K562 (cell line): ENCODE results near the gene CMIP. TPM values are rescaled to one million over a fixed set of nuclear protein-coding genes. Genes with fewer than 3 reads are reported as not detected.

Experiments used
- BRD4 ChIP-seq: fragments of 200-600 bp; sonication (generic); IDR thresholded peaks from 2 replicates; pipeline ENCODE4 v1.6.1; 2017; ENCODE audit warnings: inconsistent platforms
- EGR1 ChIP-seq: fragments of 450-650 bp; conservative IDR thresholded peaks from 2 replicates; pipeline ENCODE4 v1.6.1; 2017; ENCODE audit warnings: mild to moderate bottlenecking
- ELF4 ChIP-seq: fragments of 450-650 bp; formaldehyde crosslinking; IDR thresholded peaks from 2 replicates; pipeline ENCODE4 v1.4.0; 2022; ENCODE audit warnings: missing genetic modification characterization
- FOS ChIP-seq: IDR thresholded peaks from 3 replicates; pipeline ENCODE4 v1.6.1; 2011; ENCODE audit not compliant: insufficient read length; ENCODE audit errors: extremely low read depth
- HDAC1 ChIP-seq, 2 experiments: fragments of 450-650 bp; IDR thresholded peaks; 2 replicates each; pipeline ENCODE4 v1.6.1; 2016 to 2017; ENCODE audit warnings: inconsistent platforms in 1 of 2, mild to moderate bottlenecking in 1 of 2, moderate library complexity in 1 of 2
- HNRNPUL1 ChIP-seq: fragments of 200-400 bp; formaldehyde crosslinking; IDR thresholded peaks from 2 replicates; pipeline ENCODE4 v1.6.1; 2017; ENCODE audit warnings: low read length
- IFI16 ChIP-seq: fragments of 250-450 bp; sonication (Bioruptor Pico); IDR thresholded peaks from 2 replicates; pipeline ENCODE4 v2.1.2; 2022; ENCODE audit warnings: mild to moderate bottlenecking, inconsistent platforms
- MAZ ChIP-seq, 2 experiments: fragments of 450-650 bp in 1 of 2; sonication (generic) in 1 of 2; formaldehyde crosslinking; IDR thresholded peaks in 1 of 2; conservative IDR thresholded peaks in 1 of 2; 2 replicates each; pipeline versions ENCODE4 v1.4.0 to v1.5.0; 2020; ENCODE audit warnings: mild to moderate bottlenecking in 1 of 2, missing genetic modification reagents in 1 of 2
- MEF2A ChIP-seq: IDR thresholded peaks from 2 replicates; pipeline ENCODE4 v1.6.1; 2011; ENCODE audit warnings: low read depth, mild to moderate bottlenecking, low read length, moderate library complexity; ENCODE audit not compliant: control insufficient read depth
- MTA2 ChIP-seq: fragments of 450-650 bp; IDR thresholded peaks from 2 replicates; pipeline ENCODE4 v1.6.1; 2016; ENCODE audit warnings: low read depth
- SAFB2 ChIP-seq: fragments of 200-400 bp; formaldehyde crosslinking; IDR thresholded peaks from 2 replicates; pipeline ENCODE4 v1.6.1; 2018; ENCODE audit warnings: borderline replicate concordance, low read length, low read depth, moderate library complexity; ENCODE audit not compliant: severe bottlenecking
- SAP30 ChIP-seq: fragments of 200-600 bp; sonication (generic); IDR thresholded peaks from 2 replicates; pipeline ENCODE4 v1.6.1; 2012; ENCODE audit warnings: borderline replicate concordance, low read depth, mild to moderate bottlenecking, moderate library complexity, low read length, control low read depth, inconsistent platforms; ENCODE audit not compliant: insufficient read depth, poor library complexity, severe bottlenecking
- TAF15 ChIP-seq: fragments of 200-400 bp; formaldehyde crosslinking; IDR thresholded peaks from 2 replicates; pipeline ENCODE4 v1.6.1; 2017; ENCODE audit warnings: mild to moderate bottlenecking, low read depth, low read length, moderate library complexity
- TCF3 ChIP-seq: sonication (generic); formaldehyde crosslinking; IDR thresholded peaks from 2 replicates; pipeline ENCODE4 v1.4.0; 2020; ENCODE audit warnings: mild to moderate bottlenecking, missing genetic modification reagents
- XRCC5 ChIP-seq: fragments of 200-400 bp; formaldehyde crosslinking; IDR thresholded peaks from 2 replicates; pipeline ENCODE4 v1.6.1; 2017; ENCODE audit warnings: low read depth, mild to moderate bottlenecking, low read length
- ZNF57 ChIP-seq: fragments of 450-650 bp; formaldehyde crosslinking; IDR thresholded peaks from 2 replicates; pipeline ENCODE4 v1.4.0; 2020; ENCODE audit warnings: mild to moderate bottlenecking, moderate library complexity
- ZSCAN29 ChIP-seq: fragments of 450-650 bp; IDR thresholded peaks from 2 replicates; pipeline ENCODE4 v1.6.1; 2017
- polyA plus RNA-seq, 8 experiments: library from polyadenylated mRNA; depleted of rRNA in 4 of 8; stranded (reverse) in 5 of 8; unstranded in 3 of 8; fragments of >200 nt; fragmentation: Nextera tagmentation in 2 of 8; fragmentation: Illumina TruSeq in 1 of 8; extraction: Ambion mirVana in 2 of 8; extraction: Trizol in 1 of 8; gene quantifications; 2 replicates each; pipeline versions ENCODE4 v1.2.1 to v1.2.3, GENCODE V29; 2011 to 2014; ENCODE audit warnings: inconsistent platforms in 1 of 8, missing spikeins in 1 of 8
- total RNA-seq, 7 experiments: library from RNA; depleted of rRNA in 6 of 7; stranded (reverse); fragments of >200 nt in 6 of 7; fragmentation: Illumina TruSeq in 2 of 7; extraction: Trizol in 2 of 7; gene quantifications; 2 replicates each; pipeline versions ENCODE4 v1.2.1 to v1.2.3, GENCODE V29; 2011 to 2021; ENCODE audit warnings: low replicate concordance in 1 of 7
- TF ChIP-seq, protein P1 (sequence below): fragments of 450-650 bp; IDR thresholded peaks from 2 replicates; pipeline ENCODE4 v1.6.1; 2016; ENCODE audit warnings: borderline replicate concordance
- TF ChIP-seq, protein P2 (sequence below): fragments of 450-650 bp; formaldehyde crosslinking; IDR thresholded peaks from 2 replicates; pipeline ENCODE4 v1.4.0; 2022; ENCODE audit warnings: missing genetic modification characterization
- TF ChIP-seq, protein P3 (sequence below): fragments of 450-650 bp; conservative IDR thresholded peaks from 2 replicates; pipeline ENCODE4 v1.6.1; 2016; ENCODE audit warnings: missing genetic modification characterization, low read depth, mild to moderate bottlenecking, control low read depth, missing compliant biosample characterization
- TF ChIP-seq, protein P4 (sequence below): fragments of 250-450 bp; sonication (Bioruptor Pico); IDR thresholded peaks from 2 replicates; pipeline ENCODE4 v1.5.0; 2021
- TF ChIP-seq, protein P5 (sequence below): fragments of 250-450 bp; sonication (Bioruptor Pico); IDR thresholded peaks from 2 replicates; pipeline ENCODE4 v1.4.0; 2020; ENCODE audit warnings: mild to moderate bottlenecking, moderate library complexity, borderline replicate concordance

Gene CMIP
- total and polyA plus RNA-seq, 9 of the 15 experiments (the other 6 are each of a cell fraction or from before 2014, with no cell fraction given): 0.94 to 82.5 (median 10.3) TPM

DNA sequence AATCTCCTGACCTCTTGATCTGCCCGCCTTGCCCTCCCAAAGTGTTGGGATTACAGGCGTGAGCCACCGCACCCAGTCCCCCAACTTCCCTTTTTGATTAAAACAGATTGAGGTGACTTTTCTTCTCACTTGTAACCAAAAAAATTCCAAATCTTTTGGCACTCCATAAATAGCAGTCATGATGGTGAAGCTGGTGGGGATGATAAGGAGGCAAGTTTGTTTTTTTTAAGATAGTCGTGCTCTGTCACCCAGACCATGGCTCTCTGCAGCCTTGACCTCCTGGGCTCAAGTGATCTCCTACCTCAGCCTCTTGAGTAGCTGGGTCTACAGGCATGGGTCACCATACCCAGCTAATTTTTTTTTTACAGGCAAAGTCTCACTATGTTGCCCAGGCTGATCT, 299.8 kb downstream of the CMIP start (continued):
- TF ChIP-seq ELF4 (CRISPR knock-in tag) (no peak), HNRNPUL1 (no peak), BRD4 (no peak), XRCC5 (no peak), ZSCAN29 (no peak), MTA2 (0 out of 2 replicates have a peak, but pooled peaks have one; percentile 27), SAFB2 (no peak), EGR1 (no peak), TAF15 (no peak), HDAC1 (IDR thresholded peaks at IDR 0.05) (no peak), FOS (no peak), SAP30 (no peak), IFI16 (CRISPR knock-in tag) (no peak), ZNF57 (CRISPR knock-in tag) (no peak), TCF3 (CRISPR knock-in tag) (peak; percentile 62), MEF2A (peak; percentile 55; the same call in 1 of the 2 replicates), MAZ (CRISPR knock-in tag; conservative IDR thresholded peaks at IDR 0.05 in 1 of 2, IDR thresholded peaks at IDR 0.05 in 1 of 2) (no peak)
- TF ChIP-seq, protein P1, sequence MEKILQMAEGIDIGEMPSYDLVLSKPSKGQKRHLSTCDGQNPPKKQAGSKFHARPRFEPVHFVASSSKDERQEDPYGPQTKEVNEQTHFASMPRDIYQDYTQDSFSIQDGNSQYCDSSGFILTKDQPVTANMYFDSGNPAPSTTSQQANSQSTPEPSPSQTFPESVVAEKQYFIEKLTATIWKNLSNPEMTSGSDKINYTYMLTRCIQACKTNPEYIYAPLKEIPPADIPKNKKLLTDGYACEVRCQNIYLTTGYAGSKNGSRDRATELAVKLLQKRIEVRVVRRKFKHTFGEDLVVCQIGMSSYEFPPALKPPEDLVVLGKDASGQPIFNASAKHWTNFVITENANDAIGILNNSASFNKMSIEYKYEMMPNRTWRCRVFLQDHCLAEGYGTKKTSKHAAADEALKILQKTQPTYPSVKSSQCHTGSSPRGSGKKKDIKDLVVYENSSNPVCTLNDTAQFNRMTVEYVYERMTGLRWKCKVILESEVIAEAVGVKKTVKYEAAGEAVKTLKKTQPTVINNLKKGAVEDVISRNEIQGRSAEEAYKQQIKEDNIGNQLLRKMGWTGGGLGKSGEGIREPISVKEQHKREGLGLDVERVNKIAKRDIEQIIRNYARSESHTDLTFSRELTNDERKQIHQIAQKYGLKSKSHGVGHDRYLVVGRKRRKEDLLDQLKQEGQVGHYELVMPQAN: no peak
- TF ChIP-seq, protein P2, sequence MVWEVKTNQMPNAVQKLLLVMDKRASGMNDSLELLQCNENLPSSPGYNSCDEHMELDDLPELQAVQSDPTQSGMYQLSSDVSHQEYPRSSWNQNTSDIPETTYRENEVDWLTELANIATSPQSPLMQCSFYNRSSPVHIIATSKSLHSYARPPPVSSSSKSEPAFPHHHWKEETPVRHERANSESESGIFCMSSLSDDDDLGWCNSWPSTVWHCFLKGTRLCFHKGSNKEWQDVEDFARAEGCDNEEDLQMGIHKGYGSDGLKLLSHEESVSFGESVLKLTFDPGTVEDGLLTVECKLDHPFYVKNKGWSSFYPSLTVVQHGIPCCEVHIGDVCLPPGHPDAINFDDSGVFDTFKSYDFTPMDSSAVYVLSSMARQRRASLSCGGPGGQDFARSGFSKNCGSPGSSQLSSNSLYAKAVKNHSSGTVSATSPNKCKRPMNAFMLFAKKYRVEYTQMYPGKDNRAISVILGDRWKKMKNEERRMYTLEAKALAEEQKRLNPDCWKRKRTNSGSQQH (CRISPR knock-in tag): no peak
- TF ChIP-seq, protein P3, sequence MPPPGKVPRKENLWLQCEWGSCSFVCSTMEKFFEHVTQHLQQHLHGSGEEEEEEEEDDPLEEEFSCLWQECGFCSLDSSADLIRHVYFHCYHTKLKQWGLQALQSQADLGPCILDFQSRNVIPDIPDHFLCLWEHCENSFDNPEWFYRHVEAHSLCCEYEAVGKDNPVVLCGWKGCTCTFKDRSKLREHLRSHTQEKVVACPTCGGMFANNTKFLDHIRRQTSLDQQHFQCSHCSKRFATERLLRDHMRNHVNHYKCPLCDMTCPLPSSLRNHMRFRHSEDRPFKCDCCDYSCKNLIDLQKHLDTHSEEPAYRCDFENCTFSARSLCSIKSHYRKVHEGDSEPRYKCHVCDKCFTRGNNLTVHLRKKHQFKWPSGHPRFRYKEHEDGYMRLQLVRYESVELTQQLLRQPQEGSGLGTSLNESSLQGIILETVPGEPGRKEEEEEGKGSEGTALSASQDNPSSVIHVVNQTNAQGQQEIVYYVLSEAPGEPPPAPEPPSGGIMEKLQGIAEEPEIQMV (tag): no peak
- TF ChIP-seq, protein P4, sequence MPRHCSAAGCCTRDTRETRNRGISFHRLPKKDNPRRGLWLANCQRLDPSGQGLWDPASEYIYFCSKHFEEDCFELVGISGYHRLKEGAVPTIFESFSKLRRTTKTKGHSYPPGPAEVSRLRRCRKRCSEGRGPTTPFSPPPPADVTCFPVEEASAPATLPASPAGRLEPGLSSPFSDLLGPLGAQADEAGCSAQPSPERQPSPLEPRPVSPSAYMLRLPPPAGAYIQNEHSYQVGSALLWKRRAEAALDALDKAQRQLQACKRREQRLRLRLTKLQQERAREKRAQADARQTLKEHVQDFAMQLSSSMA (CRISPR knock-in tag): no peak
- TF ChIP-seq, protein P5, sequence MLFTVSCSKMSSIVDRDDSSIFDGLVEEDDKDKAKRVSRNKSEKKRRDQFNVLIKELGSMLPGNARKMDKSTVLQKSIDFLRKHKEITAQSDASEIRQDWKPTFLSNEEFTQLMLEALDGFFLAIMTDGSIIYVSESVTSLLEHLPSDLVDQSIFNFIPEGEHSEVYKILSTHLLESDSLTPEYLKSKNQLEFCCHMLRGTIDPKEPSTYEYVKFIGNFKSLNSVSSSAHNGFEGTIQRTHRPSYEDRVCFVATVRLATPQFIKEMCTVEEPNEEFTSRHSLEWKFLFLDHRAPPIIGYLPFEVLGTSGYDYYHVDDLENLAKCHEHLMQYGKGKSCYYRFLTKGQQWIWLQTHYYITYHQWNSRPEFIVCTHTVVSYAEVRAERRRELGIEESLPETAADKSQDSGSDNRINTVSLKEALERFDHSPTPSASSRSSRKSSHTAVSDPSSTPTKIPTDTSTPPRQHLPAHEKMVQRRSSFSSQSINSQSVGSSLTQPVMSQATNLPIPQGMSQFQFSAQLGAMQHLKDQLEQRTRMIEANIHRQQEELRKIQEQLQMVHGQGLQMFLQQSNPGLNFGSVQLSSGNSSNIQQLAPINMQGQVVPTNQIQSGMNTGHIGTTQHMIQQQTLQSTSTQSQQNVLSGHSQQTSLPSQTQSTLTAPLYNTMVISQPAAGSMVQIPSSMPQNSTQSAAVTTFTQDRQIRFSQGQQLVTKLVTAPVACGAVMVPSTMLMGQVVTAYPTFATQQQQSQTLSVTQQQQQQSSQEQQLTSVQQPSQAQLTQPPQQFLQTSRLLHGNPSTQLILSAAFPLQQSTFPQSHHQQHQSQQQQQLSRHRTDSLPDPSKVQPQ (CRISPR knock-in tag): no peak
